BJ (cell line): ENCODE results near the gene OSBPL6. TPM values are rescaled to one million over a fixed set of nuclear protein-coding genes. Genes with fewer than 3 reads are reported as not detected.
"Not testable (repeated sequence)": the region's sequence is repeated elsewhere in the genome, so short reads cannot be mapped to it uniquely, and the experiment has no call there.

Experiments
- CTCF ChIA-PET: fragments of 350-600 bp; formaldehyde crosslinking; extraction: SDS; loops from one replicate; lab custom pipeline; 2021; ENCODE audit warnings: antibody characterized with exemption, inconsistent platforms; lab: Yijun Ruan, JAX
- POLR2A ChIA-PET: fragments of 300-600 bp; sonication (Branson Sonifier 250); formaldehyde crosslinking; extraction: SDS; loops from one replicate; lab custom pipeline; 2021; ENCODE audit warnings: antibody characterized with exemption; lab: Charles Lee
- DNase-seq: peaks from one replicate; pipeline ENCODE4 v3.0.0-alpha.2; 2011; ENCODE audit warnings: low read depth
- H3K27me3 ChIP-seq: 2 replicates; pipeline ENCODE4 v1.6.0; 2011; ENCODE audit warnings: low read length; ENCODE audit not compliant: control insufficient read depth, insufficient read depth
- H3K36me3 ChIP-seq: 2 replicates; pipeline ENCODE4 v1.5.1; 2011; ENCODE audit warnings: low read length; ENCODE audit not compliant: control insufficient read depth, insufficient read depth
- H3K4me3 ChIP-seq: 2 replicates; pipeline ENCODE4 v1.5.1; 2011; ENCODE audit warnings: low read depth, mild to moderate bottlenecking, control low read depth, low read length
- CTCF ChIP-seq: IDR thresholded peaks from 2 replicates; pipeline ENCODE4 v1.5.1; 2011; ENCODE audit warnings: low read depth, mild to moderate bottlenecking, control low read depth, inconsistent platforms, low read length, moderate library complexity; ENCODE audit not compliant: insufficient read depth
- polyA plus RNA-seq: library from polyadenylated mRNA; depleted of rRNA; stranded (reverse); fragments of >200 nt; gene quantifications from 2 replicates; pipeline ENCODE4 v1.2.3, GENCODE V29; 2011

OSBPL6 gene
- polyA plus RNA-seq, 1 experiment: 3.7 TPM

GRCh38 chr2:178404368-178404767 is 210.1 kb downstream of the OSBPL6 start:
- H3K27me3 ChIP-seq: no peaks in the 10 kb centered on the region
- CTCF ChIA-PET: interaction anchor here (1.9 to 14.4 kb wide), 3 partner anchors 10 to 293 kb away, joined by 8 to 175 read pairs (median 9); partner anchors contain the start of gene RBM45
- no peak for TF ChIP-seq CTCF
- DNase-seq: peak; percentile 55
- POLR2A ChIA-PET: interaction anchor here (0.5 kb wide), 1 partner anchor 76 kb away, joined by 3 read pairs; no protein-coding TSS in a partner anchor
- H3K4me3 ChIP-seq: no peak overlapping the region
- no peaks in the 10 kb centered on the region for H3K36me3 ChIP-seq

- Histone ChIP-seq H3K36me3 (no peaks in the 10 kb centered on the region), H3K27me3 (no peaks in the 10 kb centered on the region), H3K4me3 (no peak overlapping the region)
- no peak for TF ChIP-seq CTCF
- no peak for DNase-seq
- ChIA-PET POLR2A (no interaction called here), CTCF (no interaction called here)
These were observed 214.9 kb downstream of the OSBPL6 start for GRCh38 chr2:178409261-178409660.

- H3K27me3 ChIP-seq: no peaks in the 10 kb centered on the region
- H3K4me3 ChIP-seq: no peak overlapping the region
- CTCF ChIA-PET: interaction anchor here (0.5 to 8.8 kb wide), 2 partner anchors 12 to 69 kb away, joined by 3 to 175 read pairs; no protein-coding TSS in a partner anchor
- POLR2A ChIA-PET: no interaction called here
- H3K36me3 ChIP-seq: no peaks in the 10 kb centered on the region
- no peak for DNase-seq
- no peak for TF ChIP-seq CTCF
These were observed 217.7 kb downstream of the OSBPL6 start for GRCh38 chr2:178412047-178412446.

- DNase-seq, H3K36me3 ChIP-seq, H3K4me3 ChIP-seq, POLR2A ChIA-PET, H3K27me3 ChIP-seq: not testable (repeated sequence)
- CTCF ChIA-PET: interaction anchor here (8.8 kb wide), 1 partner anchor 12 kb away, joined by 175 read pairs; no protein-coding TSS in a partner anchor
These were observed 218.1 kb downstream of the OSBPL6 start for GRCh38 chr2:178412453-178412852.

GRCh38 chr2:178413472-178414265 is 219.4 kb downstream of the OSBPL6 start:
- Histone ChIP-seq H3K27me3 (no peaks in the 10 kb centered on the region), H3K4me3 (peak overlapping the region; percentile 62), H3K36me3 (no peaks in the 10 kb centered on the region)
- ChIA-PET POLR2A (interaction anchor here (0.6 kb wide), 1 partner anchor 302 kb away, joined by 3 read pairs; no protein-coding TSS in a partner anchor), CTCF (interaction anchor here (0.6 to 8.8 kb wide), 37 partner anchors 9 to 508 kb away, joined by 3 to 175 read pairs (median 6); partner anchors contain the start of gene RBM45)
- TF ChIP-seq CTCF: no peak
- no peak for DNase-seq
